GM12872 (cell line): ENCODE data around the gene STAB1.

Source experiments
- TF ChIP-seq, protein P1 (sequence below): IDR thresholded peaks from 3 replicates; pipeline ENCODE4 v1.5.1; 2011; ENCODE audit warnings: low read depth, mild to moderate bottlenecking, low read length, moderate library complexity; ENCODE audit not compliant: insufficient read depth

STAB1 gene

DNA sequence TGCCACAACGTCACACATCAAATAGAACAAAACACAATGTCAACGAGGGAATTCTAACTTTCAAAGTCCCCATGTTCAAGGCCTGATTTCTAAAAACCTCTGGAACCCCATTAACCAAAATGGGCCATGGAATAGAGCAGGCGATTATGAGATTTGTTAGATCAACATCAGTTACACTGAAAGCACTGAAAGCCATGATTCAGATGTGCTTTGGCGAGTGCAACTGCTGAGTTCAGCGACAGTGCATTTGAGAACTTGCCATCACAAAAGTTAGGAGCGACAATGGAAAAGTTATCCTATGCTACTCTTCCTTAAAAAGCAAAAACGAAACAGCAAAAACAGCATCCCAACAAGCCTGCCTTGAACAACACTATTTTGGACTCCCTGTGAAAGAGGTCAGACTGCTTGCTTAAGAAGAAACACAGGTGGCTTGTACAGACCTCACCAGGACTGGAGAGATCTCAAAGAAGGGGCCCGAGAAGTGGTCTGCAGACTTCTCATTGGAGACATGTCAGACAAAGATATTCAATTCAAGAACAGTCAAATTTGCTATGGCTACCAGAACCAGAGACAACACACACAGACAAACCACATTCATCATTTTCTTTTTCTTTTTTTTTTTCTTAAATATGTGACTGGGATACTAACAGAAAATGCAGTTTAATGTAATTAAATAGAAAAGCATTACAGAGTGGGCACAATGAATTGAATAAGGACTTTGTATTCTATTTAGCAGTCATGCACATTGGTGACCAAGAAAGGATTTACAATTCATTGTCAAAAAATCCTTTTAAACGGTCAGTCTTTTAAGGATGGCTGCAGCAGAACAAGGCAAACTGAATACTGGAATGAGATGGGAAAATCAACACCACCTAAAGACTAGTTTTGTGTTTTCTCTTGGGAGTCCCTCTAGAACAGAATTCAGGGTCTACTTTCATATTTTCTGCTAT lies 62.1 kb downstream of the STAB1 start:
- TF ChIP-seq, protein P1, sequence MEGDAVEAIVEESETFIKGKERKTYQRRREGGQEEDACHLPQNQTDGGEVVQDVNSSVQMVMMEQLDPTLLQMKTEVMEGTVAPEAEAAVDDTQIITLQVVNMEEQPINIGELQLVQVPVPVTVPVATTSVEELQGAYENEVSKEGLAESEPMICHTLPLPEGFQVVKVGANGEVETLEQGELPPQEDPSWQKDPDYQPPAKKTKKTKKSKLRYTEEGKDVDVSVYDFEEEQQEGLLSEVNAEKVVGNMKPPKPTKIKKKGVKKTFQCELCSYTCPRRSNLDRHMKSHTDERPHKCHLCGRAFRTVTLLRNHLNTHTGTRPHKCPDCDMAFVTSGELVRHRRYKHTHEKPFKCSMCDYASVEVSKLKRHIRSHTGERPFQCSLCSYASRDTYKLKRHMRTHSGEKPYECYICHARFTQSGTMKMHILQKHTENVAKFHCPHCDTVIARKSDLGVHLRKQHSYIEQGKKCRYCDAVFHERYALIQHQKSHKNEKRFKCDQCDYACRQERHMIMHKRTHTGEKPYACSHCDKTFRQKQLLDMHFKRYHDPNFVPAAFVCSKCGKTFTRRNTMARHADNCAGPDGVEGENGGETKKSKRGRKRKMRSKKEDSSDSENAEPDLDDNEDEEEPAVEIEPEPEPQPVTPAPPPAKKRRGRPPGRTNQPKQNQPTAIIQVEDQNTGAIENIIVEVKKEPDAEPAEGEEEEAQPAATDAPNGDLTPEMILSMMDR, result no peak

DNA sequence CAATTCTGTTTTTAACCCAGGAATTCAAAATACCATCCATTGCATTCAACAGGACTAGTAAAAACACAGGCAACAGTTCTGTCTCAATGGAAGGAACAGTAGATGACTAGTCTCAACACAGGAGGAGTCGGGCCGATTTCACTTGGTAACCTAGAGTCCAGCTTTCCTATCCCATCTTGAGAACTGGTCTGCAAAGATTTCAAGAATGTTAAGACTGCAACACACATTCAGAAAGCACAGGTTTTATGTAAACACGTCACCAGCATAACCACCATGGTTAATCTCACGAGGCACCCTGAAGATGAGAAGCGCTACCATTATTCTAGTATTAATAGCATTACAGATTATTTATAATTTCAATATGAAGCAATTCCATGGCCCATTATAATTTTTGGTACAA lies 63.3 kb downstream of the STAB1 start:
- TF ChIP-seq, protein P1, result no peak

DNA sequence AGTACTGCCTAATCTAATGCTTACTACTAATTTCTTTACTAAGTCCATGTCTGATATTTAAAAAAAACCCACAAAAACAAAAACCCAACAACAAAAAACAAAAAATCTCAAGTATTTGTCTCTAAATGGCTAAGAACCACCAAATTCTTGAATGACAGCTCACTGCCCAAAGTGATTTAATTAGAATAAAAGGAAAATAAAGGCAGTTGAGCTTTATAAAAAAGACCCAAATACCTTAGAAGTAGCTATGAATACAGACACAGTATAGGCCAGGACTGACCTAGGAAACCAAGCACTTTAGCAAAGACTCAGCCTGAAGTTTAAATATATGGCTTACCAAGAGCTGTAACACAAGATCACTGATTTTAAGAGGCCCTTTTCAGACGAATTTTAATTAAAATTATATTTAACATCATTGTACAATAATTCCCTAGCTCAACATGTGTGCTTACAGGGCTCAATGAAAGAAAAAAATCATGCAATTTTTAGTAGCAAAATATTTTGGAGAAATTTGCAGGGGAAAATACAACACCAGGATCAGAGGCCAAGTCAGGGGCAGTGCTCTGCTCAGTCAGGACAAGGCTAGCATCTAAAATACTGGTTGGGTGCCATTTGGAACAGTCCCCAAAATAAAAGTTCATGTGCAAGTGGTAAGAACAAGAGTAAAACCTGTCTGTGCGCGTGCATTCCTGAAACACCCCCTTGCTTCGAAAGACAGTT lies 66.0 kb downstream of the STAB1 start:
- TF ChIP-seq, protein P1, result no peak

DNA sequence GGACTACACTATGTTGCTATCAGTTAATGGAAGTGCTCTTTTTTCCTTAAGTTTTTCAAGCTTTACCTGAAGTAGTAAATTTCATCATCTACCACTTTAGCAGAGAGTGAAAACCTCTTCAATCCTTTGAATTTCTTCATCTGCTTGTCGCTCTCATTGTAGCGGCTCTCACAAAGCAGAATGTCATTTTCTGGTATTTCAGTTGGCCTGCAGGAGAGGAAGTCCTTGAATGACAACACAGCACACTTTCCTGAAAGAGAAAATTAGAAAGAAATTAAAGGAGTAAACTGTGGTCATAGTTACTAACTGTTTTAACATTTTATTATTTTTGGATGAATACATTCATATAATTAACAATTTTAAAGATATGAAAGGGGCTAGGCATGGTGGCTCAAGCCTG lies 68.8 kb downstream of the STAB1 start:
- TF ChIP-seq, protein P1, result no peak

DNA sequence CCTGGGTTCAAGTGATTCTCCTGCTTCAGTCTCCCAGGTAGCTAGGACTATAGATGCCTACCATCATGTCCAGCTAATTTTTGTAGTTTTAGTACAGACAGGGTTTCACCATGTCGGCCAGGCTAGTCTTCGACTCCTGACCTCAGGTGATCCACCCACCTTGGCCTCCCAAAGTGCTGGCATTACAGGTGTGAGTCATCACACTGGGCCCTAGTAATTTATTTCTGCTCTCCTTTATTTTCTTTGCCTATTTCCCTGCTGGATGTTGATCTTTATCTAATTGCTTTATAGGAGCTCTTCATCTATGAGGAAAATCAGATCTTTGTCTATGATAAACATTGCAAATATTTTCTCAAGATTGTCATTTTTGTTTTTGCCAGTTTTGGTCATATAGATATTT lies 72.9 kb downstream of the STAB1 start:
- TF ChIP-seq, protein P1, result no peak

DNA sequence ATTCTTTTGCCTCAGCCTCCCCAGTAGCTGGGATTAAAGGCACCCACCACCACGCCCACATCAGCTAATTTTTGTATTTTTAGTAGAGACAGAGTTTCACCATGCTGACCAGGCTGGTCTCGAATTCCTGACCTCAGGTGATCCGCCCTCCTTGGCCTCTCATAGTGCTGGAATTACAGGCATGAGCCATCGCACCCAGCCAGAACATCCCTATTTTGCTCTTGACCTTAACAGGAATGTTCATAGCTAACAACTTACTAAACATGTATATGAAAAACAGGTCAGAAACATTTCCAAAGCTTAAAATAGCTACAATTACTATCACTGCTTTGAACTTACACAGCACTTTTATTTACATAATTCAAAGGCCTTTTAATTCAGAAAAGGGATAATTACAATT lies 74.9 kb downstream of the STAB1 start:
- TF ChIP-seq, protein P1, result no peak

DNA sequence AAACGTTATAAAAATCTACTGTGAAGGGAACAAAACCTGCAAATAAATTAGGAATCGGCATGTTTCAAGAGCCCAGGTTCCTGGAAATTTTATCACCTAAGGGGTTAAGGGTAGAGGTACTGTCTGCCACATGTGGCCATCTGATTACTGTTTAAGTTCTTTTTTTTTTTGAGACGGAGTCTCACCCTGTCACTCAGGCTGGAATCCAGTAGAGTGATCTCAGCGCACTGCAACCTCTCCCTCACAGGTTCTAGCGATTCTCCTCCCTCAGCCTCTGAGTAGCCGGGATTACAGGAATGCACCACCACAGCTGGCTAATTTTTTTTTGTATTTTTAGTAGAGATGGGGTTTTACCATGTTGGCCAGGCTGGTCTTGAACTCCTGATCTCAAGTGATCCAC lies 77.1 kb downstream of the STAB1 start:
- TF ChIP-seq, protein P1, result no peak
